ENCODE results near the gene COLEC12.

COLEC12 gene

GRCh38 chr18:532018-532417 lies 31.5 kb upstream of the COLEC12 start:
- H3K4me3 ChIP-seq (ENCODE audit: low read depth, low read length), result no peak overlapping the region
- H3K9me3 ChIP-seq (ENCODE audit: severe bottlenecking), result no peaks in the 10 kb centered on the region
- H3K27me3 ChIP-seq (ENCODE audit: insufficient read depth, low read depth, severe bottlenecking), result no peaks in the 10 kb centered on the region
- H3K36me3 ChIP-seq, result no peaks in the 10 kb centered on the region
- TF ChIP-seq, protein P1, sequence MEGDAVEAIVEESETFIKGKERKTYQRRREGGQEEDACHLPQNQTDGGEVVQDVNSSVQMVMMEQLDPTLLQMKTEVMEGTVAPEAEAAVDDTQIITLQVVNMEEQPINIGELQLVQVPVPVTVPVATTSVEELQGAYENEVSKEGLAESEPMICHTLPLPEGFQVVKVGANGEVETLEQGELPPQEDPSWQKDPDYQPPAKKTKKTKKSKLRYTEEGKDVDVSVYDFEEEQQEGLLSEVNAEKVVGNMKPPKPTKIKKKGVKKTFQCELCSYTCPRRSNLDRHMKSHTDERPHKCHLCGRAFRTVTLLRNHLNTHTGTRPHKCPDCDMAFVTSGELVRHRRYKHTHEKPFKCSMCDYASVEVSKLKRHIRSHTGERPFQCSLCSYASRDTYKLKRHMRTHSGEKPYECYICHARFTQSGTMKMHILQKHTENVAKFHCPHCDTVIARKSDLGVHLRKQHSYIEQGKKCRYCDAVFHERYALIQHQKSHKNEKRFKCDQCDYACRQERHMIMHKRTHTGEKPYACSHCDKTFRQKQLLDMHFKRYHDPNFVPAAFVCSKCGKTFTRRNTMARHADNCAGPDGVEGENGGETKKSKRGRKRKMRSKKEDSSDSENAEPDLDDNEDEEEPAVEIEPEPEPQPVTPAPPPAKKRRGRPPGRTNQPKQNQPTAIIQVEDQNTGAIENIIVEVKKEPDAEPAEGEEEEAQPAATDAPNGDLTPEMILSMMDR (IDR thresholded peaks at IDR 0.05; ENCODE audit: low read depth, low read length), result no peak
- DNase-seq, result no peak
- no peak overlapping the region for H3K27ac ChIP-seq

DNA sequence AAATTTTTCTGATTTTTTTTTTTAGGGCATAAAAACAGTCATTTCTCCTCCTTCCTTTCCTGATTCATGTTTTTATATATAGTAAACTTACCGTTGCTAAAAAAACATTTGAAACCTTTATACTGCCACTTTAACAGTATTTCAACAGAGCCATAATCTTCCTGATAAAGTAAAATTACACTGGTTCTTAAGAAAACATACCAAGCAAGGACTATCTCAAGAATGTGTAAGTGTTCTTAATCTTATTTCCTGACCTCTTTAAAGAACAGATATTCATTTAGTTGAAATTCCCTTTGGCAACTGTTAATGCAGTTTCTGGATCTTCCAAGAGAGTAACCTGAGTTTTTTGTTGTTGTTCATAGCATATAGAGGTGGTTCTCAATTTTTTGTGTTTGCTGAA lies 26.6 kb upstream of the COLEC12 start:
- Histone ChIP-seq H3K27ac (no peak overlapping the region), H3K4me3 (ENCODE audit: low read depth, low read length) (no peak overlapping the region), H3K36me3 (no peaks in the 10 kb centered on the region), H3K27me3 (ENCODE audit: insufficient read depth, low read depth, severe bottlenecking) (no peaks in the 10 kb centered on the region), H3K9me3 (ENCODE audit: severe bottlenecking) (no peaks in the 10 kb centered on the region)
- DNase-seq, result no peak
- TF ChIP-seq, protein P1 (IDR thresholded peaks at IDR 0.05; ENCODE audit: low read depth, low read length), result no peak

DNA sequence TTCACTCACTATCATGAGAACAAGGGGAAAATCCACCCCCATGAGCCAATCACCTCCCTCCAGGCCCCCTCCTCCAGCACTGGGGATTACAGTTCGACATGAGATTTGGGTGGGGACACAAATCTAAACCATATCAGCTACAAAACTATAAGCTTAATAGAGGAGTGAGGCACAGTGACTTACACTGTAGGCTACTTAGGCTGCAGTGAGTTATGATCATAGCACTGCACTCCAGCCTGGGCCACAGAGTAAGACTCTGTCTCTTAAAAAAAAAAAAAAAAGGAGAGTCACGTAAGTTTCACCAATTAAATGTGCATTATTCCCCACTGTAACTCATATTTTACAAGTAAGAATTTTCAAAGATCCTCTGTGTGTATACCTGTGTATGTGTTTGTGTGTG lies 26.2 kb upstream of the COLEC12 start:
- Histone ChIP-seq H3K27me3 (ENCODE audit: insufficient read depth, low read depth, severe bottlenecking) (no peaks in the 10 kb centered on the region), H3K4me3 (ENCODE audit: low read depth, low read length) (no peak overlapping the region), H3K36me3 (no peaks in the 10 kb centered on the region), H3K27ac (no peak overlapping the region), H3K9me3 (ENCODE audit: severe bottlenecking) (no peaks in the 10 kb centered on the region)
- TF ChIP-seq, protein P1 (IDR thresholded peaks at IDR 0.05; ENCODE audit: low read depth, low read length), result no peak
- DNase-seq, result no peak

- no peak overlapping the region for H3K27ac ChIP-seq
Measured at GRCh38 chr18:525036-525797, 24.7 kb upstream of the COLEC12 start.

DNA sequence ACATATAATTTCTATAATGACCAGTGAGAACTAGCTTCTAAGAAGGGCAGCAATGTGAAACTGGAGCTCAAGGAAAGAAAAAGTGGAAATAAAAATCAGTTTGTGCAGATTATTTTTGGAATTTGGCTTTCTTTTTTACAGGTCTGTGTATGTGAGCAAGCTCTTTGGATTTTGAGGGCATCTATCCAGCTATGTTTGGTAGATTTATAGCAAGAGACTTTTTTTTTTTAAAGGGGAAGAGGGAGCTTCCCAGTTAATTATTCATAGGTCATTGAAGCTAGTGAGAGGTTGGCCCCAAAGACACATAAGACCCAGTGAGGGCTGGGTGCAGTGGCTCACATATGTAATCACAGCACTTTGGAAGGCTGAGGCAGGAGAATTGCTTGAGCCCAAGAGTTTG lies 24.0 kb upstream of the COLEC12 start:
- Histone ChIP-seq H3K27me3 (ENCODE audit: insufficient read depth, low read depth, severe bottlenecking) (no peaks in the 10 kb centered on the region), H3K9me3 (ENCODE audit: severe bottlenecking) (no peaks in the 10 kb centered on the region), H3K27ac (no peak overlapping the region)

More at GRCh38 chr18:525036-525797, 24.7 kb upstream of the COLEC12 start:
- Histone ChIP-seq H3K4me3 (ENCODE audit: low read depth, low read length) (no peak overlapping the region), H3K27me3 (ENCODE audit: insufficient read depth, low read depth, severe bottlenecking) (no peaks in the 10 kb centered on the region), H3K9me3 (ENCODE audit: severe bottlenecking) (no peaks in the 10 kb centered on the region), H3K36me3 (no peaks in the 10 kb centered on the region)
- DNase-seq, result no peak
- TF ChIP-seq, protein P1 (IDR thresholded peaks at IDR 0.05; ENCODE audit: low read depth, low read length), result no peak

More for the DNA sequence above, 24.0 kb upstream of the COLEC12 start:
- no peak for DNase-seq
- H3K36me3 ChIP-seq, result no peaks in the 10 kb centered on the region
- H3K4me3 ChIP-seq (ENCODE audit: low read depth, low read length), result no peak overlapping the region
- TF ChIP-seq, protein P1 (IDR thresholded peaks at IDR 0.05; ENCODE audit: low read depth, low read length), result no peak
